Measurements from ENCODE around the gene DDX11.
"Not testable (repeated sequence)": the region's sequence is repeated elsewhere in the genome, so short reads cannot be mapped to it uniquely, and the experiment has no call there.

- TF ChIP-seq CTCF (IDR thresholded peaks at IDR 0.05; ENCODE audit: insufficient read depth, low read length); POLR2AphosphoS5 (IDR thresholded peaks at IDR 0.05; ENCODE audit: low read depth); REST (IDR thresholded peaks at IDR 0.05; ENCODE audit: insufficient replicate concordance, low read depth): not testable (repeated sequence)
Observed at GRCh38 chr12:31050143-31050542, 23.5 kb upstream of the DDX11 start.

Measured in HL-60 (cell line).